SK-N-SH (cell line): ENCODE measurements around the gene G6PD. TPM values are rescaled to one million over a fixed set of nuclear protein-coding genes. Genes with fewer than 3 reads are reported as not detected.

Source experiments
- CTCF ChIA-PET: fragments of 300-600, 350-600 bp; formaldehyde crosslinking; extraction: SDS; loops from one replicate; lab custom pipeline; 2021; lab: Yijun Ruan, JAX
- POLR2A ChIA-PET: fragments of 350-600 bp; sonication (Branson Sonifier 250); formaldehyde crosslinking; extraction: SDS; loops from one replicate; lab custom pipeline; 2020; ENCODE audit warnings: antibody characterized with exemption, inconsistent platforms; lab: Yijun Ruan, JAX
- DNase-seq: peaks from one replicate; pipeline ENCODE4 v3.0.0; 2012
- H2AFZ ChIP-seq: fragments of 200-600 bp; sonication (generic); 2 replicates; pipeline ENCODE4 v1.8.1; 2016; ENCODE audit warnings: antibody characterized with exemption, mild to moderate bottlenecking, low read depth
- H3F3A ChIP-seq: fragments of 200-600 bp; sonication (generic); replicated peaks from 2 replicates; pipeline ENCODE3; 2016; ENCODE audit warnings: antibody characterized with exemption, mild to moderate bottlenecking; ENCODE audit not compliant: insufficient read depth
- H3K27ac ChIP-seq, 2 experiments: fragments of 200-500 bp in 1 of 2; fragments of 200-600 bp in 1 of 2; sonication (Bioruptor generic) in 1 of 2; sonication (generic), shearing (Covaris generic) in 1 of 2; 2 replicates each; pipeline versions ENCODE4 v1.5.1 to v1.6.1; 2014 to 2016; ENCODE audit warnings: low read depth in 2 of 2, inconsistent platforms in 1 of 2, low read length in 1 of 2, mild to moderate bottlenecking in 1 of 2, mixed read lengths in 1 of 2
- H3K27me3 ChIP-seq: fragments of 200-600 bp; sonication (generic), shearing (Covaris generic); 2 replicates; pipeline ENCODE4 v1.6.1; 2016; ENCODE audit warnings: mixed run types; ENCODE audit not compliant: insufficient read depth
- H3K36me3 ChIP-seq, 2 experiments: fragments of 200-500 bp in 1 of 2; fragments of 200-600 bp in 1 of 2; sonication (Bioruptor generic) in 1 of 2; sonication (generic) in 1 of 2; replicated peaks in 1 of 2; 2 replicates each; pipeline versions ENCODE3 to v1.5.1; 2014 to 2016; ENCODE audit warnings: low read length in 1 of 2, mild to moderate bottlenecking in 1 of 2; ENCODE audit not compliant: insufficient read depth in 2 of 2, control insufficient read depth in 1 of 2
- H3K4me1 ChIP-seq, 2 experiments: fragments of 200-500 bp in 1 of 2; fragments of 200-600 bp in 1 of 2; sonication (Bioruptor generic) in 1 of 2; sonication (generic), shearing (Covaris generic) in 1 of 2; 2 replicates each; pipeline versions ENCODE4 v1.5.1 to v1.6.1; 2014 to 2016; ENCODE audit warnings: low read depth in 1 of 2, low read length in 1 of 2, mixed run types in 1 of 2; ENCODE audit not compliant: insufficient read depth in 2 of 2, control insufficient read depth in 1 of 2
- H3K4me2 ChIP-seq: fragments of 200-600 bp; sonication (generic), shearing (Covaris generic); 2 replicates; pipeline ENCODE4 v1.6.1; 2017; ENCODE audit warnings: mixed run types
- H3K4me3 ChIP-seq, 2 experiments: fragments of 200-500 bp in 1 of 2; fragments of 200-600 bp in 1 of 2; sonication (Bioruptor generic) in 1 of 2; sonication (generic), shearing (Covaris generic) in 1 of 2; 2 replicates each; pipeline versions ENCODE4 v1.5.1 to v1.8.1; 2014 to 2016; ENCODE audit warnings: low read depth in 2 of 2, inconsistent platforms in 1 of 2, low read length in 1 of 2, mild to moderate bottlenecking in 1 of 2, mixed read lengths in 1 of 2, moderate library complexity in 1 of 2
- H3K79me2 ChIP-seq: fragments of 200-600 bp; sonication (generic); 2 replicates; pipeline ENCODE4 v1.8.1; 2017; ENCODE audit warnings: mild to moderate bottlenecking; ENCODE audit not compliant: insufficient read depth
- H3K9ac ChIP-seq: fragments of 200-600 bp; sonication (generic); 2 replicates; pipeline ENCODE4 v1.6.1; 2017; ENCODE audit warnings: mixed run types
- H3K9me2 ChIP-seq: fragments of 200-600 bp; sonication (generic); 2 replicates; pipeline ENCODE4 v1.6.1; 2017; ENCODE audit warnings: mixed run types
- H3K9me3 ChIP-seq: fragments of 200-600 bp; sonication (generic); 2 replicates; pipeline ENCODE4 v1.6.1; 2017; ENCODE audit warnings: mixed run types, mild to moderate bottlenecking, moderate library complexity
- H4K20me1 ChIP-seq: fragments of 200-600 bp; sonication (generic); 2 replicates; pipeline ENCODE4 v1.6.1; 2017; ENCODE audit warnings: mild to moderate bottlenecking, mixed run types; ENCODE audit not compliant: insufficient read depth
- EZH2phosphoT487 ChIP-seq: fragments of 200-600 bp; sonication (generic); IDR thresholded peaks from 2 replicates; pipeline ENCODE4 v1.6.1; 2017; ENCODE audit warnings: low read depth, mixed run types, mild to moderate bottlenecking, antibody characterized with exemption, moderate library complexity, borderline replicate concordance
- FOSL2 ChIP-seq: IDR thresholded peaks from 2 replicates; pipeline ENCODE4 v1.4.0; 2012; ENCODE audit warnings: low read depth, mild to moderate bottlenecking, moderate library complexity, borderline replicate concordance
- FOXJ3 ChIP-seq: sonication (generic); formaldehyde crosslinking; IDR thresholded peaks from 2 replicates; pipeline ENCODE4 v1.5.1; 2020; ENCODE audit warnings: mild to moderate bottlenecking, missing genetic modification reagents
- FOXM1 ChIP-seq: IDR thresholded peaks from 2 replicates; pipeline ENCODE4 v1.4.0; 2012; ENCODE audit warnings: low read depth, mild to moderate bottlenecking
- MXI1 ChIP-seq: IDR thresholded peaks from 2 replicates; pipeline ENCODE4 v1.6.1; 2012; ENCODE audit warnings: mild to moderate bottlenecking, low read depth, low read length, improper control_type of control experiment
- PBX3 ChIP-seq: IDR thresholded peaks from 2 replicates; pipeline ENCODE4; 2012
- POLR2AphosphoS5 ChIP-seq: IDR thresholded peaks from 2 replicates; pipeline ENCODE4 v1.6.1; 2012; ENCODE audit warnings: low read depth, low read length
- RAD21 ChIP-seq: IDR thresholded peaks from 2 replicates; pipeline ENCODE4 v1.6.1; 2012; ENCODE audit warnings: mild to moderate bottlenecking, low read length
- RCOR1 ChIP-seq: fragments of 150-350 bp; IDR thresholded peaks from 2 replicates; pipeline ENCODE4 v1.6.1; 2017; ENCODE audit warnings: antibody characterized with exemption, low read length
- SIN3A ChIP-seq: IDR thresholded peaks from 2 replicates; pipeline ENCODE4 v1.6.1; 2012; ENCODE audit warnings: low read depth, mild to moderate bottlenecking, low read length, moderate library complexity, borderline replicate concordance
- TCF12 ChIP-seq: IDR thresholded peaks from 2 replicates; pipeline ENCODE4 v1.4.0; 2012
- TEAD4 ChIP-seq: IDR thresholded peaks from 2 replicates; pipeline ENCODE4 v1.4.0; 2012; ENCODE audit warnings: mild to moderate bottlenecking, borderline replicate concordance; ENCODE audit not compliant: insufficient read depth
- USF1 ChIP-seq: IDR thresholded peaks from 2 replicates; pipeline ENCODE4 v1.4.0; 2012; ENCODE audit warnings: low read depth, borderline replicate concordance
- ZBTB33 ChIP-seq: IDR thresholded peaks from 2 replicates; pipeline ENCODE4 v1.4.0; 2012; ENCODE audit warnings: low read depth, borderline replicate concordance
- WGBS: methylation state at CpG from one replicate; pipeline ENCODE4 v1.1.6; 2017; ENCODE audit warnings: low lambda C conversion rate; 5-methylcytosine and 5-hydroxymethylcytosine counted together
- polyA plus RNA-seq, 3 experiments: library from polyadenylated mRNA; depleted of rRNA; stranded (reverse); fragments of >200 nt; gene quantifications; 2 replicates each; pipeline ENCODE4 v1.2.3, GENCODE V29; 2012
- TF ChIP-seq, protein P1 (sequence below): fragments of 150-350 bp; IDR thresholded peaks from 2 replicates; pipeline ENCODE4 v1.6.1; 2017; ENCODE audit warnings: antibody characterized with exemption, low read length, low read depth, borderline replicate concordance

G6PD gene
- polyA plus RNA-seq, 1 of the 3 experiments (the other 2 are of a cell fraction): 131 TPM

DNA sequence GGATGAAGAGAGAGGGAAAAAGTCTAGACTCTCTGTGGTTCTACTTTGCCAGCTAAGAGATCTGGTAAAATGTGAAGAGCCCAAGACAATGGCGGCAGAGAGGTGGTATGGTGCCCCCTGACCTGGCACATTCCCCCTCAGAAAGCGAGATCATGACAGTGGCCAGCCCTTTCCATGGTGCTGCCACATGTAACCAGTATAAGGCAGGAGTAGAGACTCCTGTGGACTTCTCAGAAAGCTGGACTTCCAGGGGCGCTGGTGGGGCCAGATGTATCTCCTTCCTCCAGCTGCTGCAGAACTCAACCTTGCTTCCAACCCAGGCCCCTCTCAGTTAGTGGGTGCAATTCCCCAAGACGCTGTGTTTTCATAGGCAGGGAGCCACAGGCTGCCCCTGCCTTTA is 47.8 kb upstream of the G6PD start:
- Histone ChIP-seq H4K20me1 (no peaks in the 10 kb centered on the region), H3K9ac (no peak overlapping the region), H3K4me3 (no peak overlapping the region), H3K27ac (no peak overlapping the region), H3K9me2 (no peaks in the 10 kb centered on the region), H3K4me2 (no peak overlapping the region), H3K9me3 (no peaks in the 10 kb centered on the region), H3K79me2 (no peaks in the 10 kb centered on the region), H2AFZ (no peak overlapping the region), H3K27me3 (peaks cover 19% of the 10 kb centered on the region; the same call in 1 of the 2 replicates), H3K4me1 (no peaks in the 10 kb centered on the region), H3F3A (no peaks in the 10 kb centered on the region), H3K36me3 (no peaks in the 10 kb centered on the region)
- POLR2A ChIA-PET: no interaction called here
- 10% methylated on average over 3 of the region's 4 CpGs for WGBS
- no peak for TF ChIP-seq TCF12
- CTCF ChIA-PET: no interaction called here
- no peak for DNase-seq

GRCh38 chrX:154593201-154593600 is 46.6 kb upstream of the G6PD start:
- no peaks in the 10 kb centered on the region for H3K36me3 ChIP-seq
- no peaks in the 10 kb centered on the region for H3K79me2 ChIP-seq
- ChIA-PET CTCF (no interaction called here), POLR2A (no interaction called here)
- TF ChIP-seq USF1 (no peak), RAD21 (no peak), POLR2AphosphoS5 (no peak), ZBTB33 (no peak)
- no peak overlapping the region for H3K4me2 ChIP-seq
- H3K27ac ChIP-seq: no peak overlapping the region
- H2AFZ ChIP-seq: no peak overlapping the region
- no peak overlapping the region for H3K4me3 ChIP-seq
- no peaks in the 10 kb centered on the region for H3F3A ChIP-seq
- peaks cover 19% of the 10 kb centered on the region; the same call in 1 of the 2 replicates for H3K27me3 ChIP-seq
- no peaks in the 10 kb centered on the region for H3K9me2 ChIP-seq
- DNase-seq: no peak
- no peaks in the 10 kb centered on the region for H3K4me1 ChIP-seq
- H3K9ac ChIP-seq: no peak overlapping the region
- 27% methylated on average over 5 of the region's 5 CpGs for WGBS
- no peaks in the 10 kb centered on the region for H4K20me1 ChIP-seq
- no peaks in the 10 kb centered on the region for H3K9me3 ChIP-seq

- no peaks in the 10 kb centered on the region for H4K20me1 ChIP-seq
- WGBS: 39% methylated on average over 5 of the region's 5 CpGs
- no peak for DNase-seq
- no peak overlapping the region for H3K4me2 ChIP-seq
- no peaks in the 10 kb centered on the region for H3K9me2 ChIP-seq
- H3K4me3 ChIP-seq: no peak overlapping the region
- H3K27ac ChIP-seq: no peak overlapping the region
- H3K27me3 ChIP-seq: peaks cover 19% of the 10 kb centered on the region; the same call in 1 of the 2 replicates
- no peak overlapping the region for H2AFZ ChIP-seq
- H3K9ac ChIP-seq: no peak overlapping the region
- CTCF ChIA-PET: no interaction called here
- POLR2A ChIA-PET: no interaction called here
- no peaks in the 10 kb centered on the region for H3F3A ChIP-seq
- no peaks in the 10 kb centered on the region for H3K4me1 ChIP-seq
- H3K9me3 ChIP-seq: no peaks in the 10 kb centered on the region
- H3K79me2 ChIP-seq: no peaks in the 10 kb centered on the region
- no peaks in the 10 kb centered on the region for H3K36me3 ChIP-seq
- no peak for TF ChIP-seq MXI1
- no peak for TF ChIP-seq FOXJ3 (CRISPR knock-in tag)
- TF ChIP-seq FOXM1: no peak
- no peak for TF ChIP-seq RCOR1
- TF ChIP-seq SIN3A: no peak
- no peak for TF ChIP-seq FOSL2
- TF ChIP-seq, protein P1, sequence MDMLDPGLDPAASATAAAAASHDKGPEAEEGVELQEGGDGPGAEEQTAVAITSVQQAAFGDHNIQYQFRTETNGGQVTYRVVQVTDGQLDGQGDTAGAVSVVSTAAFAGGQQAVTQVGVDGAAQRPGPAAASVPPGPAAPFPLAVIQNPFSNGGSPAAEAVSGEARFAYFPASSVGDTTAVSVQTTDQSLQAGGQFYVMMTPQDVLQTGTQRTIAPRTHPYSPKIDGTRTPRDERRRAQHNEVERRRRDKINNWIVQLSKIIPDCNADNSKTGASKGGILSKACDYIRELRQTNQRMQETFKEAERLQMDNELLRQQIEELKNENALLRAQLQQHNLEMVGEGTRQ: no peak
- TF ChIP-seq POLR2AphosphoS5: no peak
- TF ChIP-seq TEAD4: no peak
- TF ChIP-seq USF1: no peak
- TF ChIP-seq EZH2phosphoT487: no peak
- no peak for TF ChIP-seq PBX3
These were observed 45.9 kb upstream of the G6PD start for GRCh38 chrX:154592505-154592904.
